ENCODE data around the gene GALNT4.

GALNT4 gene

GRCh38 chr12:89476232-89476631 lies 48.4 kb downstream of the GALNT4 start:
- TF ChIP-seq CTCF (IDR thresholded peaks at IDR 0.05; ENCODE audit: low read length, missing control alignments): no peak
- DNase-seq (ENCODE audit: low read depth): no peak
- H3K4me3 ChIP-seq (replicated peaks; ENCODE audit: low read depth, low read length): no peak overlapping the region

- no peak for TF ChIP-seq CTCF (IDR thresholded peaks at IDR 0.05; ENCODE audit: low read length, missing control alignments)
- H3K4me3 ChIP-seq (replicated peaks; ENCODE audit: low read depth, low read length): no peak overlapping the region
- no peak for DNase-seq (ENCODE audit: low read depth)
Observed at GRCh38 chr12:89475203-89475990, 49.2 kb downstream of the GALNT4 start.

GRCh38 chr12:89474615-89475014 lies 50.0 kb downstream of the GALNT4 start:
- H3K4me3 ChIP-seq (replicated peaks; ENCODE audit: low read depth, low read length): no peak overlapping the region
- no peak for TF ChIP-seq CTCF (IDR thresholded peaks at IDR 0.05; ENCODE audit: low read length, missing control alignments)
- DNase-seq (ENCODE audit: low read depth): no peak
